HepG2 (cell line): ENCODE data around the gene THAP6.

Experiments
- BCL6 ChIP-seq: IDR thresholded peaks from 2 replicates; pipeline ENCODE4 v1.6.1; 2016; ENCODE audit warnings: missing genetic modification reagents, missing compliant biosample characterization
- DPF2 ChIP-seq: sonication (generic); formaldehyde crosslinking; IDR thresholded peaks from 2 replicates; pipeline ENCODE4 v1.4.0; 2020; ENCODE audit warnings: mild to moderate bottlenecking, low read depth, missing genetic modification reagents, borderline replicate concordance
- HDAC2 ChIP-seq: sonication (generic); formaldehyde crosslinking; IDR thresholded peaks from 2 replicates; pipeline ENCODE4 v1.4.0; 2020; ENCODE audit warnings: missing genetic modification reagents
- RELA ChIP-seq: sonication (generic); formaldehyde crosslinking; IDR thresholded peaks from 2 replicates; pipeline ENCODE4 v1.4.0; 2020; ENCODE audit warnings: missing genetic modification reagents
- RNF2 ChIP-seq: fragments of 450-650 bp; conservative IDR thresholded peaks from 2 replicates; pipeline ENCODE4 v1.6.1; 2016; ENCODE audit warnings: low read depth
- SP2 ChIP-seq: sonication (generic); formaldehyde crosslinking; IDR thresholded peaks from 2 replicates; pipeline ENCODE4 v1.5.1; 2020; ENCODE audit warnings: mild to moderate bottlenecking, missing genetic modification reagents
- THAP8 ChIP-seq: sonication (generic); formaldehyde crosslinking; IDR thresholded peaks from 2 replicates; pipeline ENCODE4 v1.5.1; 2020; ENCODE audit warnings: missing genetic modification reagents, mild to moderate bottlenecking, borderline replicate concordance

GRCh38 chr4:75495476-75495875 lies 18.8 kb upstream of the THAP6 start:
- TF ChIP-seq DPF2 (CRISPR knock-in tag), result no peak
- TF ChIP-seq RELA (CRISPR knock-in tag), result no peak
- no peak for TF ChIP-seq BCL6 (CRISPR knock-in tag)
- no peak for TF ChIP-seq RNF2
- no peak for TF ChIP-seq SP2 (CRISPR knock-in tag)
- TF ChIP-seq HDAC2 (CRISPR knock-in tag), result no peak
- TF ChIP-seq THAP8 (CRISPR knock-in tag), result no peak
